Panc1 (cell line): ENCODE data around the gene PPM1B. TPM values are rescaled to one million over a fixed set of nuclear protein-coding genes. Genes with fewer than 3 reads are reported as not detected.
"Not testable (repeated sequence)": the region's sequence is repeated elsewhere in the genome, so short reads cannot be mapped to it uniquely, and the experiment has no call there.

Experiments used
- ATAC-seq: fragments of 200-7000 bp; cut with Tn5 transposase; 2 replicates; pipeline ENCODE4 v1.9.1; 2020; ENCODE audit warnings: mild to moderate bottlenecking, moderate library complexity
- BruUV-seq: library from RNA; stranded (reverse); fragments of 400-500 nt; replicated peaks from 2 replicates; lab custom pipeline; 2021; lab: Mats Ljungman, UMichigan
- CTCF ChIA-PET: fragments of 300-600 bp; sonication (Branson Sonifier 250); formaldehyde crosslinking; loops from one replicate; lab custom pipeline; 2022; ENCODE audit warnings: antibody characterized with exemption; lab: Charles Lee
- POLR2A ChIA-PET: fragments of 300-600 bp; sonication (Branson Sonifier 250); formaldehyde crosslinking; loops from one replicate; lab custom pipeline; 2022; ENCODE audit warnings: antibody characterized with exemption; lab: Charles Lee
- DNase-seq: peaks from one replicate; pipeline ENCODE4 v3.0.0-alpha.2; 2010; ENCODE audit warnings: low read depth, low spot score
- H3K27ac ChIP-seq: 2 replicates; pipeline ENCODE4 v1.5.1; 2011; ENCODE audit warnings: mild to moderate bottlenecking, low read length, inconsistent platforms
- H3K27me3 ChIP-seq: fragments of 200-500 bp; sonication (Bioruptor generic); 2 replicates; pipeline ENCODE4 v1.6.0; 2014; ENCODE audit warnings: low read length, inconsistent platforms; ENCODE audit not compliant: control insufficient read depth, insufficient read depth
- H3K36me3 ChIP-seq: fragments of 200-500 bp; sonication (Bioruptor generic); 2 replicates; pipeline ENCODE4 v1.5.1; 2014; ENCODE audit warnings: inconsistent platforms, mild to moderate bottlenecking, low read length, moderate library complexity; ENCODE audit not compliant: control insufficient read depth, insufficient read depth
- H3K4me1 ChIP-seq: 2 replicates; pipeline ENCODE4 v1.5.1; 2011; ENCODE audit warnings: inconsistent platforms, mild to moderate bottlenecking, low read length, moderate library complexity; ENCODE audit not compliant: control insufficient read depth, insufficient read depth
- H3K4me3 ChIP-seq, 2 experiments: 2 replicates each; pipeline ENCODE4 v1.5.1; 2011 to 2012; ENCODE audit warnings: low read depth in 2 of 2, low read length in 2 of 2, mild to moderate bottlenecking in 2 of 2, inconsistent platforms in 1 of 2, moderate library complexity in 1 of 2
- H3K9me3 ChIP-seq: fragments of 200-500 bp; sonication (Bioruptor generic); 2 replicates; pipeline ENCODE4 v1.5.1; 2014; ENCODE audit warnings: low read depth, mild to moderate bottlenecking, inconsistent platforms, low read length, moderate library complexity; ENCODE audit not compliant: control insufficient read depth, insufficient read depth
- CTCF ChIP-seq: fragments of 450-650 bp; IDR thresholded peaks from 2 replicates; pipeline ENCODE4 v1.5.1; 2017; ENCODE audit warnings: mild to moderate bottlenecking
- POLR2AphosphoS5 ChIP-seq: IDR thresholded peaks from 2 replicates; pipeline ENCODE4 v1.6.1; 2012; ENCODE audit warnings: mild to moderate bottlenecking, low read depth, low read length, moderate library complexity
- SIN3A ChIP-seq: IDR thresholded peaks from 2 replicates; pipeline ENCODE4 v1.6.1; 2012; ENCODE audit warnings: low read depth, mild to moderate bottlenecking, low read length, moderate library complexity, borderline replicate concordance; ENCODE audit not compliant: insufficient read depth
- TCF7L2 ChIP-seq: IDR thresholded peaks from 2 replicates; pipeline ENCODE4 v1.6.1; 2011; ENCODE audit warnings: mild to moderate bottlenecking, low read depth, low read length, inconsistent platforms
- in situ Hi-C: cut with HindIII; loops from 2 replicates; pipeline ENCODE4 v1.10.0; 2016; ENCODE audit warnings: low sequenced_read_pairs, low pct_unique_long_range_greater_than_20kb
- intact Hi-C: fragments of 100-400 bp; cut with micrococcal nuclease; formaldehyde crosslinking; loops from one replicate; pipeline ENCODE4 v1.10.0; 2022; ENCODE audit not compliant: unreplicated experiment
- total RNA-seq: library from RNA; stranded (reverse); gene quantifications from one replicate; pipeline ENCODE4 v1.2.1, GENCODE V29; 2021; ENCODE audit not compliant: unreplicated experiment
- TF ChIP-seq, protein P1 (sequence below), 2 experiments: IDR thresholded peaks; 2 replicates each; pipeline ENCODE4 v1.6.1; 2011 to 2012; ENCODE audit warnings: low read depth in 2 of 2, control low read depth in 1 of 2, low read length in 1 of 2, mild to moderate bottlenecking in 1 of 2, moderate library complexity in 1 of 2; ENCODE audit not compliant: insufficient read depth in 1 of 2

The PPM1B gene
- total RNA-seq, 1 experiment from 2014 or later = 36.0 TPM

- intact Hi-C loops (no loop called here), in situ Hi-C loops (no loop called here)
- CTCF ChIA-PET = interaction anchor here (0.5 kb wide), 1 partner anchor 83 kb away, joined by 4 read pairs; no protein-coding TSS in a partner anchor
- ATAC-seq (no peak), DNase-seq (no peak)
- Histone ChIP-seq H3K9me3 (peaks cover 7% of the 10 kb centered on the region; the same call in 1 of the 2 replicates), H3K27me3 (no peaks in the 10 kb centered on the region), H3K36me3 (no peaks in the 10 kb centered on the region), H3K4me3 (no peak overlapping the region), H3K4me1 (peaks cover 8% of the 10 kb centered on the region), H3K27ac (peak overlapping the region; percentile 13; the same call in 1 of the 2 replicates)
- TF ChIP-seq POLR2AphosphoS5 = no peak
- TF ChIP-seq TCF7L2 = no peak
- TF ChIP-seq, protein P1, sequence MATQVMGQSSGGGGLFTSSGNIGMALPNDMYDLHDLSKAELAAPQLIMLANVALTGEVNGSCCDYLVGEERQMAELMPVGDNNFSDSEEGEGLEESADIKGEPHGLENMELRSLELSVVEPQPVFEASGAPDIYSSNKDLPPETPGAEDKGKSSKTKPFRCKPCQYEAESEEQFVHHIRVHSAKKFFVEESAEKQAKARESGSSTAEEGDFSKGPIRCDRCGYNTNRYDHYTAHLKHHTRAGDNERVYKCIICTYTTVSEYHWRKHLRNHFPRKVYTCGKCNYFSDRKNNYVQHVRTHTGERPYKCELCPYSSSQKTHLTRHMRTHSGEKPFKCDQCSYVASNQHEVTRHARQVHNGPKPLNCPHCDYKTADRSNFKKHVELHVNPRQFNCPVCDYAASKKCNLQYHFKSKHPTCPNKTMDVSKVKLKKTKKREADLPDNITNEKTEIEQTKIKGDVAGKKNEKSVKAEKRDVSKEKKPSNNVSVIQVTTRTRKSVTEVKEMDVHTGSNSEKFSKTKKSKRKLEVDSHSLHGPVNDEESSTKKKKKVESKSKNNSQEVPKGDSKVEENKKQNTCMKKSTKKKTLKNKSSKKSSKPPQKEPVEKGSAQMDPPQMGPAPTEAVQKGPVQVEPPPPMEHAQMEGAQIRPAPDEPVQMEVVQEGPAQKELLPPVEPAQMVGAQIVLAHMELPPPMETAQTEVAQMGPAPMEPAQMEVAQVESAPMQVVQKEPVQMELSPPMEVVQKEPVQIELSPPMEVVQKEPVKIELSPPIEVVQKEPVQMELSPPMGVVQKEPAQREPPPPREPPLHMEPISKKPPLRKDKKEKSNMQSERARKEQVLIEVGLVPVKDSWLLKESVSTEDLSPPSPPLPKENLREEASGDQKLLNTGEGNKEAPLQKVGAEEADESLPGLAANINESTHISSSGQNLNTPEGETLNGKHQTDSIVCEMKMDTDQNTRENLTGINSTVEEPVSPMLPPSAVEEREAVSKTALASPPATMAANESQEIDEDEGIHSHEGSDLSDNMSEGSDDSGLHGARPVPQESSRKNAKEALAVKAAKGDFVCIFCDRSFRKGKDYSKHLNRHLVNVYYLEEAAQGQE (IDR thresholded peaks at IDR 0.05; ENCODE audit: insufficient read depth in 1 of 2, low read depth in 2 of 2, low read length in 1 of 2) = no peak
- TF ChIP-seq SIN3A = no peak
- TF ChIP-seq CTCF = no peak
- POLR2A ChIA-PET = interaction anchor here (0.5 kb wide), 1 partner anchor 108 kb away, joined by 9 read pairs; no protein-coding TSS in a partner anchor
- no TSS peak for BruUV-seq
Observed at GRCh38 chr2:44250376-44250775, 81.7 kb downstream of the PPM1B start.

- CTCF ChIA-PET = no interaction called here
- TF ChIP-seq SIN3A (no peak), CTCF (no peak), TCF7L2 (no peak), POLR2AphosphoS5 (no peak)
- TF ChIP-seq, protein P1 (IDR thresholded peaks at IDR 0.05; ENCODE audit: insufficient read depth in 1 of 2, low read depth in 2 of 2, low read length in 1 of 2) = no peak
- H3K27me3 ChIP-seq = no peaks in the 10 kb centered on the region
- ATAC-seq (no peak), DNase-seq (no peak)
- no peak overlapping the region for H3K4me3 ChIP-seq
- H3K36me3 ChIP-seq = no peaks in the 10 kb centered on the region
- POLR2A ChIA-PET = no interaction called here
- intact Hi-C loops = no loop called here
- BruUV-seq = no TSS peak
- in situ Hi-C loops = no loop called here
- no peak overlapping the region for H3K27ac ChIP-seq
- H3K4me1 ChIP-seq = no peaks in the 10 kb centered on the region
- peaks cover 7% of the 10 kb centered on the region; the same call in 1 of the 2 replicates for H3K9me3 ChIP-seq
Observed at GRCh38 chr2:44254023-44254422, 85.3 kb downstream of the PPM1B start.

DNA sequence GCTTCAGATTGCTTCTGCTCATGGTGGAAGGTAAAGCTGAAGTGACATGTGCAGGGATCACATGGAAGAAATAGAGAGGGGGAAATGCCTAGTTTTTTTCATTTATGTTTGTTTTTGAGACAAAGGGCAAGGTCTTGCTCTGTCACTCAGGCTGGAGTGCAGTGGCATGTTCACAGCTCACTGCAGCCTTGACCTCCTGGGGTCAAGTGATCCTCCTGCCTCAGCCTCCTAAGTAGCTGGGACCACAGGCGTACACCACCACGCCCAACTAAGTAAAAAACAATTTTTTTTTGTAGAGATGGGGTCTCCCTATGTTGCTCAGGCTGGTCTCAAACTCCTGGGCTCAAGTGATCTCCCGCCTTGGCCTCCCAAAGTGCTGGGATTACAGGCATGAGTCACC lies 87.0 kb downstream of the PPM1B start:
- H3K27ac ChIP-seq, H3K4me1 ChIP-seq, H3K9me3 ChIP-seq, H3K4me3 ChIP-seq, ATAC-seq, in situ Hi-C loops, H3K27me3 ChIP-seq, BruUV-seq, intact Hi-C loops, POLR2A ChIA-PET, DNase-seq, H3K36me3 ChIP-seq: not testable (repeated sequence)
- CTCF ChIA-PET = interaction anchor here (0.6 kb wide), 1 partner anchor 11 kb away, joined by 5 read pairs; no protein-coding TSS in a partner anchor
